Measurements from ENCODE around the gene SFI1.

Gene SFI1

DNA sequence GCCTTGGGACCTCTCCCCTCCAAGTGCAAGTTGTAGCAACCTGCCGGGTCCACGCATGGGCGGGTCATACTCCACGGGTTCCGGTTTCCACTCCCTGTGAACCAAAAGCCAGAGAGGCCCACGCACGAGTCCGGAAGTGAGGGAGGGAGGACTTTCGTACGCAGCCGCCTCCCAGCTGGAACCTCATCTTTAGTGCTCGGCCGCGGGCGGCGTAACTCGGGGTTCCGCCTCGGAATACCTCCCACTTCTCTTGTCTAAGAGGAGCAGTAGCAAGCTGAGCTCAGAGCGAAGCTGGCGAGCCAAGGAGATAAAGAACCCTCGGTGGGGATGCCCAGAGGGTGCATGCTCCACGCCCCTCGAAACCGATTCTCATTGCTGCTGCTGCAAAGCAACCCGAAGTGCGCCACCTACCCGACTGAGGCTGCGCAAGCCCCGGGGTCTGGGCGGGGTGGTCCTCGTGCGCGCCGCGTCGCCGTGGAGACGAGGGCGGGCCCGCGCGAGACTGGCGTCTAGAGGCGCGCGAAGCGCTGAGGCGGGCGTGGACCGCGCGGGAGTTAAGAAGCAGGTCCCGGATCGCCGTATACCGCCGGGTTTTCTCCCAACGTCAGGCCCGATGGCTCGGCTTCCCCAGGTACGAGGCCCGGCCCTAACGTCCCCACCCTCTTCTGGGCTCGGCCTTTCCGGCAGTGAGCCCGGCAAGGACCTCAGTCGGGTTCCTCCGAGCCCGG is at the start of gene SFI1 (continued):
- TF ChIP-seq ZBTB1 (tag by site-specific recombination; IDR thresholded peaks at IDR 0.05), result no peak
- TF ChIP-seq ZNF501 (tag by site-specific recombination; IDR thresholded peaks at IDR 0.05), result no peak
- TF ChIP-seq OVOL3 (tag by site-specific recombination; IDR thresholded peaks at IDR 0.05), result no peak
- TF ChIP-seq ZNF155 (tag by site-specific recombination; IDR thresholded peaks at IDR 0.05), result no peak
- TF ChIP-seq, protein P1, sequence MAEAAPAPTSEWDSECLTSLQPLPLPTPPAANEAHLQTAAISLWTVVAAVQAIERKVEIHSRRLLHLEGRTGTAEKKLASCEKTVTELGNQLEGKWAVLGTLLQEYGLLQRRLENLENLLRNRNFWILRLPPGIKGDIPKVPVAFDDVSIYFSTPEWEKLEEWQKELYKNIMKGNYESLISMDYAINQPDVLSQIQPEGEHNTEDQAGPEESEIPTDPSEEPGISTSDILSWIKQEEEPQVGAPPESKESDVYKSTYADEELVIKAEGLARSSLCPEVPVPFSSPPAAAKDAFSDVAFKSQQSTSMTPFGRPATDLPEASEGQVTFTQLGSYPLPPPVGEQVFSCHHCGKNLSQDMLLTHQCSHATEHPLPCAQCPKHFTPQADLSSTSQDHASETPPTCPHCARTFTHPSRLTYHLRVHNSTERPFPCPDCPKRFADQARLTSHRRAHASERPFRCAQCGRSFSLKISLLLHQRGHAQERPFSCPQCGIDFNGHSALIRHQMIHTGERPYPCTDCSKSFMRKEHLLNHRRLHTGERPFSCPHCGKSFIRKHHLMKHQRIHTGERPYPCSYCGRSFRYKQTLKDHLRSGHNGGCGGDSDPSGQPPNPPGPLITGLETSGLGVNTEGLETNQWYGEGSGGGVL (tag by site-specific recombination; IDR thresholded peaks at IDR 0.05), result peak; percentile 65
- TF ChIP-seq, protein P2, sequence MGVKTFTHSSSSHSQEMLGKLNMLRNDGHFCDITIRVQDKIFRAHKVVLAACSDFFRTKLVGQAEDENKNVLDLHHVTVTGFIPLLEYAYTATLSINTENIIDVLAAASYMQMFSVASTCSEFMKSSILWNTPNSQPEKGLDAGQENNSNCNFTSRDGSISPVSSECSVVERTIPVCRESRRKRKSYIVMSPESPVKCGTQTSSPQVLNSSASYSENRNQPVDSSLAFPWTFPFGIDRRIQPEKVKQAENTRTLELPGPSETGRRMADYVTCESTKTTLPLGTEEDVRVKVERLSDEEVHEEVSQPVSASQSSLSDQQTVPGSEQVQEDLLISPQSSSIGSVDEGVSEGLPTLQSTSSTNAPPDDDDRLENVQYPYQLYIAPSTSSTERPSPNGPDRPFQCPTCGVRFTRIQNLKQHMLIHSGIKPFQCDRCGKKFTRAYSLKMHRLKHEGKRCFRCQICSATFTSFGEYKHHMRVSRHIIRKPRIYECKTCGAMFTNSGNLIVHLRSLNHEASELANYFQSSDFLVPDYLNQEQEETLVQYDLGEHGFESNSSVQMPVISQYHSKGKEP (tag by site-specific recombination; IDR thresholded peaks at IDR 0.05), result 0 out of 2 replicates have a peak, but pooled peaks have one; percentile 6
- no peak for TF ChIP-seq ZNF558 (tag by site-specific recombination; IDR thresholded peaks at IDR 0.05)
- TF ChIP-seq ZNF843 (tag by site-specific recombination; IDR thresholded peaks at IDR 0.05), result no peak
- TF ChIP-seq, protein P3, sequence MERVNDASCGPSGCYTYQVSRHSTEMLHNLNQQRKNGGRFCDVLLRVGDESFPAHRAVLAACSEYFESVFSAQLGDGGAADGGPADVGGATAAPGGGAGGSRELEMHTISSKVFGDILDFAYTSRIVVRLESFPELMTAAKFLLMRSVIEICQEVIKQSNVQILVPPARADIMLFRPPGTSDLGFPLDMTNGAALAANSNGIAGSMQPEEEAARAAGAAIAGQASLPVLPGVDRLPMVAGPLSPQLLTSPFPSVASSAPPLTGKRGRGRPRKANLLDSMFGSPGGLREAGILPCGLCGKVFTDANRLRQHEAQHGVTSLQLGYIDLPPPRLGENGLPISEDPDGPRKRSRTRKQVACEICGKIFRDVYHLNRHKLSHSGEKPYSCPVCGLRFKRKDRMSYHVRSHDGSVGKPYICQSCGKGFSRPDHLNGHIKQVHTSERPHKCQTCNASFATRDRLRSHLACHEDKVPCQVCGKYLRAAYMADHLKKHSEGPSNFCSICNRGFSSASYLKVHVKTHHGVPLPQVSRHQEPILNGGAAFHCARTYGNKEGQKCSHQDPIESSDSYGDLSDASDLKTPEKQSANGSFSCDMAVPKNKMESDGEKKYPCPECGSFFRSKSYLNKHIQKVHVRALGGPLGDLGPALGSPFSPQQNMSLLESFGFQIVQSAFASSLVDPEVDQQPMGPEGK (tag by site-specific recombination; IDR thresholded peaks at IDR 0.05), result peak; percentile 49
- TF ChIP-seq ZNF121 (tag by site-specific recombination; IDR thresholded peaks at IDR 0.05), result no peak
- TF ChIP-seq, protein P4, sequence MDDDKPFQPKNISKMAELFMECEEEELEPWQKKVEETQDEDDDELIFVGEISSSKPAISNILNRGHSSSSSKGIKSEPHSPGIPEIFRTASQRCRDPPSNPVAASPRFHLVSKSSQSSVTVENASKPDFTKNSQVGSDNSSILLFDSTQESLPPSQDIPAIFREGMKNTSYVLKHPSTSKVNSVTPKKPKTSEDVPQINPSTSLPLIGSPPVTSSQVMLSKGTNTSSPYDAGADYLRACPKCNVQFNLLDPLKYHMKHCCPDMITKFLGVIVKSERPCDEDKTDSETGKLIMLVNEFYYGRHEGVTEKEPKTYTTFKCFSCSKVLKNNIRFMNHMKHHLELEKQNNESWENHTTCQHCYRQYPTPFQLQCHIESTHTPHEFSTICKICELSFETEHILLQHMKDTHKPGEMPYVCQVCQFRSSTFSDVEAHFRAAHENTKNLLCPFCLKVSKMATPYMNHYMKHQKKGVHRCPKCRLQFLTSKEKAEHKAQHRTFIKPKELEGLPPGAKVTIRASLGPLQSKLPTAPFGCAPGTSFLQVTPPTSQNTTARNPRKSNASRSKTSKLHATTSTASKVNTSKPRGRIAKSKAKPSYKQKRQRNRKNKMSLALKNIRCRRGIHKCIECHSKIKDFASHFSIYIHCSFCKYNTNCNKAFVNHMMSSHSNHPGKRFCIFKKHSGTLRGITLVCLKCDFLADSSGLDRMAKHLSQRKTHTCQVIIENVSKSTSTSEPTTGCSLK (tag by site-specific recombination; IDR thresholded peaks at IDR 0.05), result no peak
- TF ChIP-seq ZFP37 (tag by site-specific recombination; IDR thresholded peaks at IDR 0.05), result 0 out of 2 replicates have a peak, but pooled peaks have one; percentile 39
- TF ChIP-seq GFI1B (tag by site-specific recombination; IDR thresholded peaks at IDR 0.05), result no peak
- no peak for TF ChIP-seq ZNF555 (tag by site-specific recombination; conservative IDR thresholded peaks at IDR 0.05)
- no peak for TF ChIP-seq ZNF174 (tag by site-specific recombination; IDR thresholded peaks at IDR 0.05)
- no peak; the same call in 1 of the 2 replicates for TF ChIP-seq ZNF777 (tag by site-specific recombination; IDR thresholded peaks at IDR 0.05; ENCODE audit: borderline replicate concordance)
- TF ChIP-seq, protein P5, sequence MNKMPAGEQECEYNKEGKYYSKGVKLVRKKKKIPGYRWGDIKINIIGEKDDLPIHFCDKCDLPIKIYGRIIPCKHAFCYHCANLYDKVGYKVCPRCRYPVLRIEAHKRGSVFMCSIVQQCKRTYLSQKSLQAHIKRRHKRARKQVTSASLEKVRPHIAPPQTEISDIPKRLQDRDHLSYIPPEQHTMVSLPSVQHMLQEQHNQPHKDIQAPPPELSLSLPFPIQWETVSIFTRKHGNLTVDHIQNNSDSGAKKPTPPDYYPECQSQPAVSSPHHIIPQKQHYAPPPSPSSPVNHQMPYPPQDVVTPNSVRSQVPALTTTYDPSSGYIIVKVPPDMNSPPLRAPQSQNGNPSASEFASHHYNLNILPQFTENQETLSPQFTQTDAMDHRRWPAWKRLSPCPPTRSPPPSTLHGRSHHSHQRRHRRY (tag by site-specific recombination; IDR thresholded peaks at IDR 0.05), result no peak
- TF ChIP-seq ZNF548 (tag by site-specific recombination; IDR thresholded peaks at IDR 0.05), result no peak
- TF ChIP-seq, protein P6, sequence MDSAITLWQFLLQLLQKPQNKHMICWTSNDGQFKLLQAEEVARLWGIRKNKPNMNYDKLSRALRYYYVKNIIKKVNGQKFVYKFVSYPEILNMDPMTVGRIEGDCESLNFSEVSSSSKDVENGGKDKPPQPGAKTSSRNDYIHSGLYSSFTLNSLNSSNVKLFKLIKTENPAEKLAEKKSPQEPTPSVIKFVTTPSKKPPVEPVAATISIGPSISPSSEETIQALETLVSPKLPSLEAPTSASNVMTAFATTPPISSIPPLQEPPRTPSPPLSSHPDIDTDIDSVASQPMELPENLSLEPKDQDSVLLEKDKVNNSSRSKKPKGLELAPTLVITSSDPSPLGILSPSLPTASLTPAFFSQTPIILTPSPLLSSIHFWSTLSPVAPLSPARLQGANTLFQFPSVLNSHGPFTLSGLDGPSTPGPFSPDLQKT (IDR thresholded peaks at IDR 0.05; ENCODE audit: borderline replicate concordance, low read depth, low read length), result no peak
- TF ChIP-seq, protein P7, sequence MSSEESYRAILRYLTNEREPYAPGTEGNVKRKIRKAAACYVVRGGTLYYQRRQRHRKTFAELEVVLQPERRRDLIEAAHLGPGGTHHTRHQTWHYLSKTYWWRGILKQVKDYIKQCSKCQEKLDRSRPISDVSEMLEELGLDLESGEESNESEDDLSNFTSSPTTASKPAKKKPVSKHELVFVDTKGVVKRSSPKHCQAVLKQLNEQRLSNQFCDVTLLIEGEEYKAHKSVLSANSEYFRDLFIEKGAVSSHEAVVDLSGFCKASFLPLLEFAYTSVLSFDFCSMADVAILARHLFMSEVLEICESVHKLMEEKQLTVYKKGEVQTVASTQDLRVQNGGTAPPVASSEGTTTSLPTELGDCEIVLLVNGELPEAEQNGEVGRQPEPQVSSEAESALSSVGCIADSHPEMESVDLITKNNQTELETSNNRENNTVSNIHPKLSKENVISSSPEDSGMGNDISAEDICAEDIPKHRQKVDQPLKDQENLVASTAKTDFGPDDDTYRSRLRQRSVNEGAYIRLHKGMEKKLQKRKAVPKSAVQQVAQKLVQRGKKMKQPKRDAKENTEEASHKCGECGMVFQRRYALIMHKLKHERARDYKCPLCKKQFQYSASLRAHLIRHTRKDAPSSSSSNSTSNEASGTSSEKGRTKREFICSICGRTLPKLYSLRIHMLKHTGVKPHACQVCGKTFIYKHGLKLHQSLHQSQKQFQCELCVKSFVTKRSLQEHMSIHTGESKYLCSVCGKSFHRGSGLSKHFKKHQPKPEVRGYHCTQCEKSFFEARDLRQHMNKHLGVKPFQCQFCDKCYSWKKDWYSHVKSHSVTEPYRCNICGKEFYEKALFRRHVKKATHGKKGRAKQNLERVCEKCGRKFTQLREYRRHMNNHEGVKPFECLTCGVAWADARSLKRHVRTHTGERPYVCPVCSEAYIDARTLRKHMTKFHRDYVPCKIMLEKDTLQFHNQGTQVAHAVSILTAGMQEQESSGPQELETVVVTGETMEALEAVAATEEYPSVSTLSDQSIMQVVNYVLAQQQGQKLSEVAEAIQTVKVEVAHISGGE (tag by site-specific recombination; conservative IDR thresholded peaks at IDR 0.05; ENCODE audit: low read depth), result peak; percentile 85
- no peak for TF ChIP-seq PRDM1 (tag by site-specific recombination; IDR thresholded peaks at IDR 0.05)
- TF ChIP-seq, protein P8, sequence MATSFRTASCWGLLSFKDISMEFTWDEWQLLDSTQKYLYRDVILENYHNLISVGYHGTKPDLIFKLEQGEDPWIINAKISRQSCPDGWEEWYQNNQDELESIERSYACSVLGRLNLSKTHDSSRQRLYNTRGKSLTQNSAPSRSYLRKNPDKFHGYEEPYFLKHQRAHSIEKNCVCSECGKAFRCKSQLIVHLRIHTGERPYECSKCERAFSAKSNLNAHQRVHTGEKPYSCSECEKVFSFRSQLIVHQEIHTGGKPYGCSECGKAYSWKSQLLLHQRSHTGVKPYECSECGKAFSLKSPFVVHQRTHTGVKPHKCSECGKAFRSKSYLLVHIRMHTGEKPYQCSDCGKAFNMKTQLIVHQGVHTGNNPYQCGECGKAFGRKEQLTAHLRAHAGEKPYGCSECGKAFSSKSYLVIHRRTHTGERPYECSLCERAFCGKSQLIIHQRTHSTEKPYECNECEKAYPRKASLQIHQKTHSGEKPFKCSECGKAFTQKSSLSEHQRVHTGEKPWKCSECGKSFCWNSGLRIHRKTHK (tag by site-specific recombination; IDR thresholded peaks at IDR 0.05), result no peak
